DOHH2 (cell line): ENCODE measurements around the gene TAF1C.

Experiments
- H3F3A ChIP-seq: fragments of 200-600 bp; sonication (generic), shearing (Covaris generic); 2 replicates; pipeline ENCODE4 v1.6.0; 2016; ENCODE audit warnings: antibody characterized with exemption, mild to moderate bottlenecking; ENCODE audit not compliant: control insufficient read depth, insufficient read depth
- H3K27ac ChIP-seq: fragments of 200-600 bp; sonication (generic); 2 replicates; pipeline ENCODE4 v1.5.1; 2014; ENCODE audit warnings: low read depth, mild to moderate bottlenecking, low read length, moderate library complexity
- H3K27me3 ChIP-seq: fragments of 200-600 bp; sonication (generic); 2 replicates; pipeline ENCODE4 v1.6.1; 2014; ENCODE audit warnings: mild to moderate bottlenecking, low read length, mixed read lengths; ENCODE audit not compliant: control insufficient read depth
- H3K36me3 ChIP-seq: fragments of 200-600 bp; sonication (generic); 2 replicates; pipeline ENCODE4 v1.6.1; 2014; ENCODE audit warnings: mild to moderate bottlenecking, low read length, moderate library complexity, mixed read lengths; ENCODE audit not compliant: control insufficient read depth
- H3K4me1 ChIP-seq: fragments of 200-600 bp; sonication (generic); 2 replicates; pipeline ENCODE4 v1.6.1; 2014; ENCODE audit warnings: mild to moderate bottlenecking, low read length, mixed read lengths; ENCODE audit not compliant: control insufficient read depth
- H3K4me2 ChIP-seq: fragments of 200-600 bp; sonication (generic); 2 replicates; pipeline ENCODE4 v1.6.0; 2014; ENCODE audit warnings: mild to moderate bottlenecking, low read length, moderate library complexity
- H3K4me3 ChIP-seq: fragments of 200-600 bp; sonication (generic); 2 replicates; pipeline ENCODE4 v1.5.1; 2014; ENCODE audit warnings: mild to moderate bottlenecking, low read length, mixed read lengths
- H3K79me2 ChIP-seq: fragments of 200-600 bp; sonication (generic); 2 replicates; pipeline ENCODE4 v1.6.1; 2014; ENCODE audit warnings: mild to moderate bottlenecking, low read length, mixed read lengths; ENCODE audit not compliant: control insufficient read depth
- H3K9me2 ChIP-seq: fragments of 200-600 bp; sonication (generic); replicated peaks from 2 replicates; pipeline ENCODE4 v1.6.1; 2014; ENCODE audit warnings: mild to moderate bottlenecking, low read length, mixed read lengths; ENCODE audit not compliant: control insufficient read depth
- H3K9me3 ChIP-seq: fragments of 200-600 bp; sonication (generic); 2 replicates; pipeline ENCODE4 v1.6.1; 2014; ENCODE audit warnings: antibody characterized with exemption, low read length, mixed read lengths; ENCODE audit not compliant: control insufficient read depth, insufficient read depth
- H4K20me1 ChIP-seq: fragments of 200-600 bp; sonication (generic); 2 replicates; pipeline ENCODE4 v1.6.0; 2014; ENCODE audit warnings: low read depth, mild to moderate bottlenecking, antibody characterized with exemption, low read length, moderate library complexity; ENCODE audit not compliant: control insufficient read depth, insufficient read depth
- EZH2phosphoT487 ChIP-seq: fragments of 200-600 bp; sonication (generic); IDR thresholded peaks from 2 replicates; pipeline ENCODE4 v1.6.1; 2017; ENCODE audit warnings: borderline replicate concordance, mild to moderate bottlenecking, antibody characterized with exemption, low read length, moderate library complexity, mixed read lengths
- TF ChIP-seq, protein P1 (sequence below): fragments of 200-600 bp; sonication (generic); IDR thresholded peaks from one replicate; pipeline ENCODE4 v1.5.1; 2014; ENCODE audit warnings: antibody characterized with exemption, mild to moderate bottlenecking, low read depth, low read length; ENCODE audit not compliant: poor library complexity, severe bottlenecking

The TAF1C gene

DNA sequence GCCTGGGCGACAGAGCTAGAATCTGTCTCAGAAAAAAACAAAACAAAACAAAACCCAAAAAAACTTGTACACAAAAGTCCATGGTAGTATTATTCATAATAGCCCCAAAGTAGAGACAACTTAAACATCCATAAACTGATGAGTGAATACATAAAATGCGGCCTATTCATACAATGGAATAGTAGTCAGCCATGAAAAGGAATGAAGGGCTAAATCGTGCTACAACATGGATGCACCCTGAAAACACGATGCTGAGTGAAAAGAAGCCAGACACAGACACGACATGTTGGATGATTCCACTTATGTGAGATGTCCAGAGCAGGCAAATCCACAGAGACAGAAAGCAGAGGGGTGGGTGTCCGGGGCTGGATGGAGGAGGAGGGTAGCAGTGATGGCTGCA lies 40.7 kb upstream of the TAF1C start:
- Histone ChIP-seq H3F3A (no peaks in the 10 kb centered on the region), H3K4me2 (no peak overlapping the region), H4K20me1 (no peaks in the 10 kb centered on the region), H3K4me1 (no peaks in the 10 kb centered on the region), H3K27ac (no peak overlapping the region), H3K9me3 (no peaks in the 10 kb centered on the region), H3K79me2 (no peaks in the 10 kb centered on the region), H3K27me3 (no peaks in the 10 kb centered on the region), H3K9me2 (no peaks in the 10 kb centered on the region), H3K36me3 (no peaks in the 10 kb centered on the region), H3K4me3 (no peak overlapping the region)
- TF ChIP-seq, protein P1, sequence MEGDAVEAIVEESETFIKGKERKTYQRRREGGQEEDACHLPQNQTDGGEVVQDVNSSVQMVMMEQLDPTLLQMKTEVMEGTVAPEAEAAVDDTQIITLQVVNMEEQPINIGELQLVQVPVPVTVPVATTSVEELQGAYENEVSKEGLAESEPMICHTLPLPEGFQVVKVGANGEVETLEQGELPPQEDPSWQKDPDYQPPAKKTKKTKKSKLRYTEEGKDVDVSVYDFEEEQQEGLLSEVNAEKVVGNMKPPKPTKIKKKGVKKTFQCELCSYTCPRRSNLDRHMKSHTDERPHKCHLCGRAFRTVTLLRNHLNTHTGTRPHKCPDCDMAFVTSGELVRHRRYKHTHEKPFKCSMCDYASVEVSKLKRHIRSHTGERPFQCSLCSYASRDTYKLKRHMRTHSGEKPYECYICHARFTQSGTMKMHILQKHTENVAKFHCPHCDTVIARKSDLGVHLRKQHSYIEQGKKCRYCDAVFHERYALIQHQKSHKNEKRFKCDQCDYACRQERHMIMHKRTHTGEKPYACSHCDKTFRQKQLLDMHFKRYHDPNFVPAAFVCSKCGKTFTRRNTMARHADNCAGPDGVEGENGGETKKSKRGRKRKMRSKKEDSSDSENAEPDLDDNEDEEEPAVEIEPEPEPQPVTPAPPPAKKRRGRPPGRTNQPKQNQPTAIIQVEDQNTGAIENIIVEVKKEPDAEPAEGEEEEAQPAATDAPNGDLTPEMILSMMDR: no peak
- no peak for TF ChIP-seq EZH2phosphoT487

DNA sequence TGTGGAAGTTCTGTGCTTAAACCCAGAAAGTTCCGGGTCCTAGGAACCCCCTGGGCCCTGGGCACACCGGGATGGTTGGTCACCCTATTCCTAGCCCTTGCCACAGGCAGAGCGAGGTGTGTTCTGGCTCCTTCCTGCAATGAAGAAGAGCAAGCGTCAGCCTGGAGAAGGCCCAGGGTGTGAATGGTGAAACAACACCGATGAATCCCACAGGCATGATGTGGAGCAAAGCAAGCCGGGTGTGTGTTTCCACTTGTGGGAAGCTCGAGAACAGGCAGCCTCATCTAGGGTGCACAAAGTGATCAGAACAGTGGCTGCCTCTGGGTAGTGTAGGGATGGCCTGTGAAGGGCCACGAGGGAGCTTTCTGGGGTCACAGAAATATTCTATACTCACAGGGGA lies 39.2 kb upstream of the TAF1C start:
- no peaks in the 10 kb centered on the region for H3K9me3 ChIP-seq
- no peaks in the 10 kb centered on the region for H3K9me2 ChIP-seq
- no peaks in the 10 kb centered on the region for H3K79me2 ChIP-seq
- no peak overlapping the region for H3K4me3 ChIP-seq
- no peaks in the 10 kb centered on the region for H4K20me1 ChIP-seq
- TF ChIP-seq, protein P1: no peak
- TF ChIP-seq EZH2phosphoT487: no peak
- H3K4me2 ChIP-seq: no peak overlapping the region
- no peaks in the 10 kb centered on the region for H3F3A ChIP-seq
- no peaks in the 10 kb centered on the region for H3K27me3 ChIP-seq
- H3K4me1 ChIP-seq: no peaks in the 10 kb centered on the region
- H3K36me3 ChIP-seq: no peaks in the 10 kb centered on the region
- no peak overlapping the region for H3K27ac ChIP-seq

DNA sequence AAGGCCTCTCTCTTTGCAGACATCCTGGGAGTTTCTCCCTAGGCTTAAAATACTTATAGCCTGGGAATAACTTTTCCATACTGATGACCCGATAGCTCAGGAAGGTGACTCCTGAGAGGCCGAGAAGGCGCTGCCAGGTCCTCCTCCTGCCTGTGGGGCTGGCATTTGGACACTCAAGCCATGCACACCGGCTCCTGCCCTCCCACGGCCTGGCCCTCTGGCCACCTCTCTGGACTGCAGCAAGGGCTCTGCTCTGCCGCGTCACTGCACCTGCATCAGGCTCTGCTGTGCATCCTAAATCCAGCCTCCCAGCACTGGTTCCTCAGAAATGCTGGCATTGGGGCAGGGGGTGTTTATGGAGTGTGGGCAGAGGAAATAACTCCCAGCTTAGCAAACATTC lies 38.7 kb upstream of the TAF1C start:
- no peak for TF ChIP-seq EZH2phosphoT487
- TF ChIP-seq, protein P1: no peak
- no peaks in the 10 kb centered on the region for H3K36me3 ChIP-seq
- H3K27ac ChIP-seq: no peak overlapping the region
- no peak overlapping the region for H3K4me3 ChIP-seq
- no peaks in the 10 kb centered on the region for H3K9me3 ChIP-seq
- no peaks in the 10 kb centered on the region for H3K79me2 ChIP-seq
- H3F3A ChIP-seq: no peaks in the 10 kb centered on the region
- H3K4me2 ChIP-seq: no peak overlapping the region
- no peaks in the 10 kb centered on the region for H3K9me2 ChIP-seq
- no peaks in the 10 kb centered on the region for H4K20me1 ChIP-seq
- no peaks in the 10 kb centered on the region for H3K27me3 ChIP-seq
- H3K4me1 ChIP-seq: no peaks in the 10 kb centered on the region

DNA sequence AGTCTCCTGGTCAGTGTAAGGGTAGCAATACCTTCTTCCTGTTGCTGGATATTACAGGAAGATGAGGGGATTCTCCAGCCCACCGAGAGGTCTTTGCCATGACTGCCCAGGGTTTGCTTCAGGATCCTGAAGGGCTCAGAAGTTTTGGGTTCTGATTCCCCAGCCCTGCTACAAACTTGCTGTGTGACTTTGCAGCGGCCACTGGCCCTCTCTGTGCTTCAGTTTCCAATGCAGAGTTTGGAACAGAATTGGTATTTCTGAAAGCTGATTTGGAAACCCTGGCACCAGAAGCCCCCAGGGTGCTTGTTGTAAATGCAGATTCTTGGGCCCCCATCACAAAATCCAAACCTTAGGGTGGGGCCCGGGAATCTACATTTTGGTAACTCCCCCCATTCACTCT lies 38.3 kb upstream of the TAF1C start:
- H3K27me3 ChIP-seq: no peaks in the 10 kb centered on the region
- H3K36me3 ChIP-seq: no peaks in the 10 kb centered on the region
- no peaks in the 10 kb centered on the region for H4K20me1 ChIP-seq
- H3K4me2 ChIP-seq: no peak overlapping the region
- no peak overlapping the region for H3K27ac ChIP-seq
- H3K79me2 ChIP-seq: no peaks in the 10 kb centered on the region
- TF ChIP-seq EZH2phosphoT487: no peak
- TF ChIP-seq, protein P1: no peak
- H3K4me3 ChIP-seq: no peak overlapping the region
- H3K4me1 ChIP-seq: no peaks in the 10 kb centered on the region
- no peaks in the 10 kb centered on the region for H3K9me3 ChIP-seq
- no peaks in the 10 kb centered on the region for H3F3A ChIP-seq
- no peaks in the 10 kb centered on the region for H3K9me2 ChIP-seq
